Activated T-helper 9 cell treated with anti-CD3 and anti-CD28 coated beads, Interleukin-2, amount 50 U/mL, for 16 hours (primary cell): ENCODE measurements around the gene APBB2.
"Not testable (repeated sequence)": the region's sequence is repeated elsewhere in the genome, so short reads cannot be mapped to it uniquely, and the experiment has no call there.

Source experiments
- DNase-seq: peaks from one replicate; pipeline ENCODE4 v3.0.0-alpha.2; 2020; ENCODE audit warnings: low read depth

APBB2 gene

GRCh38 chr4:40900531-40900930, 313.8 kb downstream of the APBB2 start:
- not testable (repeated sequence) for DNase-seq

GRCh38 chr4:40897557-40898203, 316.7 kb downstream of the APBB2 start:
- DNase-seq, result peak; percentile 46

GRCh38 chr4:40890764-40891163, 323.6 kb downstream of the APBB2 start:
- DNase-seq, result no peak

- no peak for DNase-seq
These were observed 324.1 kb downstream of the APBB2 start for GRCh38 chr4:40890199-40890598.

- DNase-seq, result no peak
These were observed 325.4 kb downstream of the APBB2 start for GRCh38 chr4:40888933-40889332.

GRCh38 chr4:40887764-40888131, 326.6 kb downstream of the APBB2 start:
- DNase-seq, result no peak

- DNase-seq, result no peak
These were observed 327.2 kb downstream of the APBB2 start for GRCh38 chr4:40886931-40887763.

- DNase-seq, result no peak
These were observed 332.5 kb downstream of the APBB2 start for GRCh38 chr4:40881851-40882250.

- DNase-seq, result no peak
These were observed 333.2 kb downstream of the APBB2 start for GRCh38 chr4:40881096-40881495.

- no peak for DNase-seq
These were observed 335.7 kb downstream of the APBB2 start for GRCh38 chr4:40878548-40879055.

- no peak for DNase-seq
These were observed 337.3 kb downstream of the APBB2 start for GRCh38 chr4:40877081-40877480.

- no peak for DNase-seq
These were observed 338.7 kb downstream of the APBB2 start for GRCh38 chr4:40875507-40876150.

- DNase-seq, result no peak
These were observed 339.4 kb downstream of the APBB2 start for GRCh38 chr4:40874901-40875300.

GRCh38 chr4:40874331-40874730, 340.0 kb downstream of the APBB2 start:
- no peak for DNase-seq

GRCh38 chr4:40871695-40872250, 342.6 kb downstream of the APBB2 start:
- DNase-seq, result no peak

GRCh38 chr4:40870150-40870549, 344.2 kb downstream of the APBB2 start:
- DNase-seq, result no peak

GRCh38 chr4:40865696-40866095, 348.6 kb downstream of the APBB2 start:
- DNase-seq, result no peak

GRCh38 chr4:40864531-40864930, 349.8 kb downstream of the APBB2 start:
- no peak for DNase-seq

GRCh38 chr4:40858962-40859361, 355.4 kb downstream of the APBB2 start:
- no peak for DNase-seq

- DNase-seq, result no peak
These were observed 356.4 kb downstream of the APBB2 start for GRCh38 chr4:40857956-40858355.

GRCh38 chr4:40856840-40857362, 357.4 kb downstream of the APBB2 start:
- peak; percentile 19 for DNase-seq

- DNase-seq, result no peak
These were observed 358.0 kb downstream of the APBB2 start for GRCh38 chr4:40856277-40856839.
